IPS DF 6.9 (cell line): ENCODE results near the gene TLL1.

Experiments used
- DNase-seq: peaks from one replicate; pipeline ENCODE4 v3.0.0-alpha.2; 2013; ENCODE audit warnings: low read depth, low spot score
- H3K27ac ChIP-seq: one replicate; pipeline ENCODE4 v1.5.1; 2013; ENCODE audit warnings: low read length, control low read depth
- H3K27me3 ChIP-seq: 2 replicates; pipeline ENCODE4 v1.6.1; 2013; ENCODE audit warnings: mild to moderate bottlenecking, low read length; ENCODE audit not compliant: control insufficient read depth, insufficient read depth
- H3K36me3 ChIP-seq: 2 replicates; pipeline ENCODE4 v1.6.1; 2013; ENCODE audit warnings: low read length; ENCODE audit not compliant: control insufficient read depth, insufficient read depth
- H3K4me1 ChIP-seq: 2 replicates; pipeline ENCODE4 v1.6.1; 2013; ENCODE audit warnings: low read length; ENCODE audit not compliant: control insufficient read depth, insufficient read depth
- H3K4me3 ChIP-seq: 2 replicates; pipeline ENCODE4 v1.5.1; 2013; ENCODE audit warnings: mild to moderate bottlenecking, low read length
- H3K9me3 ChIP-seq: 2 replicates; pipeline ENCODE4 v1.6.1; 2013; ENCODE audit warnings: low read length, inconsistent platforms; ENCODE audit not compliant: control insufficient read depth, insufficient read depth
- WGBS: extraction: QIAGEN DNeasy Blood & Tissue Kit; methylation state at CpG from one replicate; pipeline ENCODE4 v1.1.7; 2013; ENCODE audit warnings: mixed read lengths, missing lambda C conversion rate; ENCODE audit not compliant: insufficient read length, insufficient coverage; 5-methylcytosine and 5-hydroxymethylcytosine counted together

The TLL1 gene

GRCh38 chr4:165872461-165873297 lies at the start of gene TLL1:
TLL1 (plus strand) TSS chr4:165873237; CDS start chr4:165873905, 668 bp downstream.
- Histone ChIP-seq H3K27me3 (peaks cover 30% of the 10 kb centered on the region), H3K9me3 (no peaks in the 10 kb centered on the region), H3K4me3 (peak within 1 kb of the TSS; percentile 56), H3K36me3 (no peaks in the 10 kb centered on the region), H3K27ac (no peak within 1 kb of the TSS), H3K4me1 (peaks cover 3% of the 10 kb centered on the region; the same call in 1 of the 2 replicates)
- no peak for DNase-seq
- no CpG with 5 or more reads among the region's 24 CpGs for WGBS

- no CpG with 5 or more reads among the region's 1 CpG for WGBS
These were observed 46.9 kb upstream of the TLL1 start for GRCh38 chr4:165826166-165826565.

GRCh38 chr4:165827018-165827417 lies 46.0 kb upstream of the TLL1 start:
- no peaks in the 10 kb centered on the region for H3K4me1 ChIP-seq
- no CpG with 5 or more reads among the region's 1 CpG for WGBS
- no peak overlapping the region for H3K4me3 ChIP-seq
- H3K27me3 ChIP-seq: no peaks in the 10 kb centered on the region
- no peaks in the 10 kb centered on the region for H3K9me3 ChIP-seq
- DNase-seq: no peak
- H3K36me3 ChIP-seq: no peaks in the 10 kb centered on the region
- no peak overlapping the region for H3K27ac ChIP-seq

More at GRCh38 chr4:165826166-165826565, 46.9 kb upstream of the TLL1 start:
- no peaks in the 10 kb centered on the region for H3K27me3 ChIP-seq
- no peak overlapping the region for H3K27ac ChIP-seq
- H3K36me3 ChIP-seq: no peaks in the 10 kb centered on the region
- no peaks in the 10 kb centered on the region for H3K9me3 ChIP-seq
- no peaks in the 10 kb centered on the region for H3K4me1 ChIP-seq
- DNase-seq: no peak
- H3K4me3 ChIP-seq: no peak overlapping the region

- H3K27me3 ChIP-seq: no peaks in the 10 kb centered on the region
- no peaks in the 10 kb centered on the region for H3K4me1 ChIP-seq
- H3K9me3 ChIP-seq: no peaks in the 10 kb centered on the region
- DNase-seq: no peak
- no peak overlapping the region for H3K4me3 ChIP-seq
- H3K36me3 ChIP-seq: no peaks in the 10 kb centered on the region
- no peak overlapping the region for H3K27ac ChIP-seq
- WGBS: no CpG with 5 or more reads among the region's 2 CpGs
These were observed 44.1 kb upstream of the TLL1 start for GRCh38 chr4:165828928-165829327.

- H3K27me3 ChIP-seq: no peaks in the 10 kb centered on the region
- no peaks in the 10 kb centered on the region for H3K4me1 ChIP-seq
- no peak for DNase-seq
- no CpG with 5 or more reads among the region's 2 CpGs for WGBS
- no peak overlapping the region for H3K4me3 ChIP-seq
- no peak overlapping the region for H3K27ac ChIP-seq
- H3K36me3 ChIP-seq: no peaks in the 10 kb centered on the region
- no peaks in the 10 kb centered on the region for H3K9me3 ChIP-seq
These were observed 38.9 kb upstream of the TLL1 start for GRCh38 chr4:165834116-165834515.

- Histone ChIP-seq H3K27ac (no peak overlapping the region), H3K4me3 (no peak overlapping the region), H3K27me3 (no peaks in the 10 kb centered on the region), H3K4me1 (no peaks in the 10 kb centered on the region), H3K36me3 (no peaks in the 10 kb centered on the region), H3K9me3 (no peaks in the 10 kb centered on the region)
- WGBS: no CpG with 5 or more reads among the region's 1 CpG
- no peak for DNase-seq
These were observed 34.5 kb upstream of the TLL1 start for GRCh38 chr4:165838575-165838974.

GRCh38 chr4:165839615-165840333 lies 33.3 kb upstream of the TLL1 start:
- DNase-seq: no peak
- Histone ChIP-seq H3K9me3 (no peaks in the 10 kb centered on the region), H3K4me1 (no peaks in the 10 kb centered on the region), H3K36me3 (no peaks in the 10 kb centered on the region), H3K4me3 (no peak overlapping the region), H3K27me3 (no peaks in the 10 kb centered on the region), H3K27ac (no peak overlapping the region)
- no CpG with 5 or more reads among the region's 5 CpGs for WGBS

GRCh38 chr4:165842684-165843083 lies 30.4 kb upstream of the TLL1 start:
- no peaks in the 10 kb centered on the region for H3K27me3 ChIP-seq
- no peaks in the 10 kb centered on the region for H3K4me1 ChIP-seq
- no peak overlapping the region for H3K4me3 ChIP-seq
- no peak overlapping the region for H3K27ac ChIP-seq
- H3K36me3 ChIP-seq: no peaks in the 10 kb centered on the region
- H3K9me3 ChIP-seq: no peaks in the 10 kb centered on the region
- no peak for DNase-seq

- Histone ChIP-seq H3K4me3 (no peak overlapping the region), H3K4me1 (no peaks in the 10 kb centered on the region), H3K36me3 (no peaks in the 10 kb centered on the region), H3K9me3 (no peaks in the 10 kb centered on the region), H3K27me3 (no peaks in the 10 kb centered on the region), H3K27ac (no peak overlapping the region)
- no peak for DNase-seq
- no CpG with 5 or more reads among the region's 7 CpGs for WGBS
These were observed 28.9 kb upstream of the TLL1 start for GRCh38 chr4:165844161-165844560.

GRCh38 chr4:165851256-165851655 lies 21.8 kb upstream of the TLL1 start:
- no peak overlapping the region for H3K27ac ChIP-seq
- DNase-seq: no peak
- no CpG with 5 or more reads among the region's 3 CpGs for WGBS

More at GRCh38 chr4:165851256-165851655, 21.8 kb upstream of the TLL1 start:
- no peaks in the 10 kb centered on the region for H3K27me3 ChIP-seq
- no peaks in the 10 kb centered on the region for H3K9me3 ChIP-seq
- H3K4me1 ChIP-seq: no peaks in the 10 kb centered on the region
- no peak overlapping the region for H3K4me3 ChIP-seq
- H3K36me3 ChIP-seq: no peaks in the 10 kb centered on the region
